Psoas muscle (tissue), 8 donors: ENCODE data around the gene GLI3. TPM values are rescaled to one million over a fixed set of nuclear protein-coding genes. Genes with fewer than 3 reads are reported as not detected.

Experiments
- ATAC-seq, 4 donors: fragments of 200-7000 bp; cut with Tn5 transposase; one replicate each; pipeline ENCODE4 v1.9.1; 2020; ENCODE audit warnings: moderate library complexity in 3 of 4, mild to moderate bottlenecking in 2 of 4
- DNase-seq, 2 donors: peaks; one replicate each; pipeline ENCODE4 v3.0.0-alpha.2; 2020
- H3K27ac ChIP-seq: fragments of 200-600 bp; one replicate; pipeline ENCODE4 v1.8.0; 2022
- H3K27me3 ChIP-seq, 3 donors: fragments of 200-600 bp in 1 of 3; one replicate each; pipeline versions ENCODE4 v1.6.1 to v1.8.0; 2013 to 2022; ENCODE audit warnings: low read length in 2 of 3, mild to moderate bottlenecking in 2 of 3, moderate library complexity in 1 of 3; ENCODE audit not compliant: insufficient read depth in 3 of 3
- H3K36me3 ChIP-seq, 2 donors: fragments of 200-600 bp in 1 of 2; one replicate each; pipeline versions ENCODE4 v1.6.1 to v1.8.0; 2013 to 2022; ENCODE audit warnings: low read depth in 1 of 2, mild to moderate bottlenecking in 1 of 2, moderate library complexity in 1 of 2; ENCODE audit not compliant: insufficient read depth in 1 of 2
- H3K4me1 ChIP-seq: fragments of 200-600 bp; one replicate; pipeline ENCODE4 v1.8.0; 2022
- H3K4me3 ChIP-seq: fragments of 200-600 bp; one replicate; pipeline ENCODE4 v1.8.0; 2022; ENCODE audit warnings: mild to moderate bottlenecking
- H3K9me3 ChIP-seq: fragments of 200-600 bp; one replicate; pipeline ENCODE4 v1.8.0; 2022
- WGBS, 3 donors: extraction: QIAGEN DNeasy Blood & Tissue Kit; methylation state at CpG; one replicate each; pipeline versions ENCODE4 v1.1.6 to v1.1.7; 2013; 5-methylcytosine and 5-hydroxymethylcytosine counted together
- intact Hi-C, 2 donors: fragments of 100-400 bp; cut with DNase I; formaldehyde crosslinking; loops; one replicate each; pipeline versions ENCODE4 v1.11.0 to v1.14.2; 2022
- polyA plus RNA-seq, 3 donors: library from polyadenylated mRNA; stranded (reverse); fragments of 200-250 nt; gene quantifications; one replicate each; pipeline ENCODE4 v1.2.3, GENCODE V29; 2013
- total RNA-seq, 4 donors: library from RNA; stranded (reverse); fragmentation: NEBNext Ultra II Directional in 2 of 4; extraction: Animal tissue kit (Norgen Biotek cat#: 25700) in 2 of 4; gene quantifications; one replicate each; pipeline versions ENCODE4 v1.2.1 to v1.2.4, GENCODE V29; 2021 to 2023
- TF ChIP-seq, protein P1 (sequence below): fragments of 200-600 bp; IDR thresholded peaks from one replicate; pipeline ENCODE4 v1.8.0; 2022; ENCODE audit warnings: antibody characterized with exemption
- donor health status: healthy with polysubstance abuse.
- donor health status: DM: no; HTN: no; CAD: no; lungs with moderate emphysema.
- donor health status: Bipolar disorder and iron deficiency.
- donor health status: healthy.
- donor health status: DM: yes; HTN: yes; CAD: no.
- donor health status: DM: no; HTN: no; CAD: no.
- donor health status: DM: no; HTN: no; CAD: no.
- donor health status: DM: yes; HTN: yes; CAD: no.

Gene GLI3
- total and polyA plus RNA-seq, 7 donors = 0.24 to 4.9 (median 3.2) TPM

DNA sequence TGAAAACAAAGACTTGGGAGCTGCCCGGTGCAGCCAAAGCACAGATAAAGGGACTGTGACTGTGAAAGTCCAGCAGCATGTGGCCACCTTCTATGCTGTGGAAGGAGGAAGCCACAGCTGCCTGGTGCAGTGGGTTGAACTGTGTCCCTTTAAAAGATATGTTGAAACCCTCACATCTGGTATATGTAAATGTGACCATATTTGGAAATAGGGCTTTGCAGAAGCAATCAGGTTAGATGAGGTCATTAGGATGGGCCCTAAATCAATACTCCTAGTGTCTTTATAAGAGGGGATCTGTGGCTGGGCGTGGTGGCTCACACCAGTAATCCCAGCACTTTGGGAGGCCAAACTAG is 136.9 kb downstream of the GLI3 start:
- ATAC-seq (no peak), DNase-seq (no peak)
- Histone ChIP-seq H3K27ac (no peak overlapping the region), H3K27me3 (no peaks in the 10 kb centered on the region), H3K4me1 (peaks cover 23% of the 10 kb centered on the region), H3K4me3 (no peak overlapping the region), H3K36me3 (no peaks in the 10 kb centered on the region), H3K9me3 (no peaks in the 10 kb centered on the region)
- TF ChIP-seq, protein P1, sequence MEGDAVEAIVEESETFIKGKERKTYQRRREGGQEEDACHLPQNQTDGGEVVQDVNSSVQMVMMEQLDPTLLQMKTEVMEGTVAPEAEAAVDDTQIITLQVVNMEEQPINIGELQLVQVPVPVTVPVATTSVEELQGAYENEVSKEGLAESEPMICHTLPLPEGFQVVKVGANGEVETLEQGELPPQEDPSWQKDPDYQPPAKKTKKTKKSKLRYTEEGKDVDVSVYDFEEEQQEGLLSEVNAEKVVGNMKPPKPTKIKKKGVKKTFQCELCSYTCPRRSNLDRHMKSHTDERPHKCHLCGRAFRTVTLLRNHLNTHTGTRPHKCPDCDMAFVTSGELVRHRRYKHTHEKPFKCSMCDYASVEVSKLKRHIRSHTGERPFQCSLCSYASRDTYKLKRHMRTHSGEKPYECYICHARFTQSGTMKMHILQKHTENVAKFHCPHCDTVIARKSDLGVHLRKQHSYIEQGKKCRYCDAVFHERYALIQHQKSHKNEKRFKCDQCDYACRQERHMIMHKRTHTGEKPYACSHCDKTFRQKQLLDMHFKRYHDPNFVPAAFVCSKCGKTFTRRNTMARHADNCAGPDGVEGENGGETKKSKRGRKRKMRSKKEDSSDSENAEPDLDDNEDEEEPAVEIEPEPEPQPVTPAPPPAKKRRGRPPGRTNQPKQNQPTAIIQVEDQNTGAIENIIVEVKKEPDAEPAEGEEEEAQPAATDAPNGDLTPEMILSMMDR = no peak
- intact Hi-C loops = no loop called here
- WGBS, 3 donors = 86 to 94% (median 88%) methylated on average over 2 of the region's 2 CpGs

DNA sequence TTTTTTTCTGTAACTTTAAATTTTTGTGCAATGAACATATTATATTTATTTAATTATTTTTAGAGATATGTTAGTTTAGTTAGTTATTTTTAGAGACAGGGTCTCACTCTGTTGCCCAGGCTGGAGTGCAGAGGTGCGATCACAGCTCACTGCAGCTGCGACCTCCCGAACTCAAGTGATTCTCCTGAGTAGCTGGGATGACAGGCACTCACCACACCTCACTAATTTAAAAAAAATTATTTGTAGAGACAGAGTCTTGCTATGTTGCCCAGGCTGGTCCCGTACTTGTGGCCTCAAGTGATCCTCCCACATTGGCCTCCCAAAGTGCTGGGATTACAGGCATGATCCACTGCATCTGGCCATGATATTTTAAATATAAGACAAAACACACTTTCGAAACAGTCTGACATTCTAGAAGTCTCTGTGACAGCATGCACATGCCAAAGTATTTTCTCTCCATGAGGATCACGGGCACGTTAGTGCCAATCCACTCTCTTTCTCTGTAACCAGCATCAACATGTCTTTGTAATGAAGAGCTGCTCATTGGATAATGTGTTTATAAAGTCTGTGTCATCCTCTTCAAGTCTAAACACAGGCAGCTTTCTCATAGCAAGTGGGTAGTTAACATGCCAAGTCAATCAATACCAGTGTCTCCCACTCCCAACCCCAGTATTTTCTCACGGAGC is 137.4 kb downstream of the GLI3 start:
- intact Hi-C loops = no loop called here
- DNase-seq (no peak), ATAC-seq (no peak)
- no peaks in the 10 kb centered on the region for H3K27me3 ChIP-seq
- H3K9me3 ChIP-seq = no peaks in the 10 kb centered on the region
- H3K4me3 ChIP-seq = no peak overlapping the region
- 78 to 84% (median 82%) methylated on average over 8 of the region's 8 CpGs for WGBS, 3 donors
- no peak overlapping the region for H3K27ac ChIP-seq
- peaks cover 23% of the 10 kb centered on the region for H3K4me1 ChIP-seq
- TF ChIP-seq, protein P1 = no peak
- no peaks in the 10 kb centered on the region for H3K36me3 ChIP-seq

DNA sequence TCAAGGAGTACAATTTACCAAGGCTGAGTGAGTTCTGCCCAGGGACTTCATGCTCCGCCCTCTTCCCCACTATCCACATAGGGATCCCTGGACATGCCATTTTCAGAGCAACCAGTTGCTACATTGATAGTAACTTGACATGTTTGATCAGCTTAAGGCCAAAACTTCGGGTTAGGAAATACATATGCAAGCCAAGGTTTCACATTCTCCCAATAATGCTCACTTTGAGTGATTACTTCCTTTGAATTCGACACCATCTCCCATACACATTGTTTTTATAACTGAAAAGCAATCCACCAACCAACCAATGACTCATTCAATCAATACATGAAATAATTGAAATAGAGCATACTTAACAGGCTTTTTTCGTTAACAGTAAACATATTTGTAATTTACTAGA is 137.9 kb downstream of the GLI3 start:
- Histone ChIP-seq H3K4me3 (no peak overlapping the region), H3K4me1 (peaks cover 23% of the 10 kb centered on the region), H3K27ac (no peak overlapping the region), H3K27me3 (no peaks in the 10 kb centered on the region), H3K9me3 (no peaks in the 10 kb centered on the region), H3K36me3 (no peaks in the 10 kb centered on the region)
- intact Hi-C loops = no loop called here
- ATAC-seq (no peak), DNase-seq (no peak)
- TF ChIP-seq, protein P1 = no peak
- 88 to 92% (median 90%) methylated on average over 4 of the region's 4 CpGs for WGBS, 3 donors

DNA sequence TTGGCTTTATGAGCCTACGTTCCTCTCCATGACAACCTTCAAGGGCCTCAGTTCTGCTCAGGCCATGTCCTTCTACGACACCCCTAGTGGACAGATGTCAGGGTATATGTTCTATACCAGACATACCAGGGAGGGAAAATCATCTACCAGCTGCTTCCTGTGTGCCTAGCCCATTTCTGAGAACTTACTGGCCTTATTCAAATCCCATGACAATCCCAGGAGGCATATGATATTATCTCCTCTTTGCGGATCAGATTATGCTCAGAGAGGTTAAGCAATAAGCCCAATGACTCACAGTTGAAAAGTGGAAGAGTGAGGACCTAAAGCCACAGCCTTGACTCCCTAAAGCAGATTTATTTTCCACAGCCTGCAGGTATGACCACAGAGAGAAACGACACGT is 139.3 kb downstream of the GLI3 start:
- Histone ChIP-seq H3K9me3 (no peaks in the 10 kb centered on the region), H3K4me3 (no peak overlapping the region), H3K4me1 (peaks cover 23% of the 10 kb centered on the region), H3K27me3 (no peaks in the 10 kb centered on the region), H3K27ac (peak overlapping the region; percentile 50), H3K36me3 (no peaks in the 10 kb centered on the region)
- 71 to 85% (median 72%) methylated on average over 5 of the region's 5 CpGs for WGBS, 3 donors
- TF ChIP-seq, protein P1 = no peak
- ATAC-seq (peak; percentile 24 to 65 (median 58)), DNase-seq (no peak)
- intact Hi-C loops = no loop called here
